Measurements from ENCODE around the gene TMPRSS6.

GRCh38 chr22:37033605-37034430 lies 75.7 kb downstream of the TMPRSS6 start:
- TF ChIP-seq TAF1 (IDR thresholded peaks at IDR 0.05; ENCODE audit: borderline replicate concordance, insufficient read depth, low read length) (no peak), POLR2AphosphoS5 (IDR thresholded peaks at IDR 0.05; ENCODE audit: low read depth, low read length) (no peak)
